Psoas muscle (tissue), 8 donors: ENCODE results near the gene MYO15B. TPM values are rescaled to one million over a fixed set of nuclear protein-coding genes. Genes with fewer than 3 reads are reported as not detected.

Source experiments
- ATAC-seq, 4 donors: fragments of 200-7000 bp; cut with Tn5 transposase; one replicate each; pipeline ENCODE4 v1.9.1; 2020; ENCODE audit warnings: moderate library complexity in 3 of 4, mild to moderate bottlenecking in 2 of 4
- DNase-seq, 2 donors: peaks; one replicate each; pipeline ENCODE4 v3.0.0-alpha.2; 2020
- H3K27ac ChIP-seq: fragments of 200-600 bp; one replicate; pipeline ENCODE4 v1.8.0; 2022
- H3K27me3 ChIP-seq, 3 donors: fragments of 200-600 bp in 1 of 3; one replicate each; pipeline versions ENCODE4 v1.6.1 to v1.8.0; 2013 to 2022; ENCODE audit warnings: low read length in 2 of 3, mild to moderate bottlenecking in 2 of 3, moderate library complexity in 1 of 3; ENCODE audit not compliant: insufficient read depth in 3 of 3
- H3K36me3 ChIP-seq, 2 donors: fragments of 200-600 bp in 1 of 2; one replicate each; pipeline versions ENCODE4 v1.6.1 to v1.8.0; 2013 to 2022; ENCODE audit warnings: low read depth in 1 of 2, mild to moderate bottlenecking in 1 of 2, moderate library complexity in 1 of 2; ENCODE audit not compliant: insufficient read depth in 1 of 2
- H3K4me1 ChIP-seq: fragments of 200-600 bp; one replicate; pipeline ENCODE4 v1.8.0; 2022
- H3K4me3 ChIP-seq: fragments of 200-600 bp; one replicate; pipeline ENCODE4 v1.8.0; 2022; ENCODE audit warnings: mild to moderate bottlenecking
- H3K9me3 ChIP-seq: fragments of 200-600 bp; one replicate; pipeline ENCODE4 v1.8.0; 2022
- WGBS, 3 donors: extraction: QIAGEN DNeasy Blood & Tissue Kit; methylation state at CpG; one replicate each; pipeline versions ENCODE4 v1.1.6 to v1.1.7; 2013; 5-methylcytosine and 5-hydroxymethylcytosine counted together
- intact Hi-C, 2 donors: fragments of 100-400 bp; cut with DNase I; formaldehyde crosslinking; loops; one replicate each; pipeline versions ENCODE4 v1.11.0 to v1.14.2; 2022
- polyA plus RNA-seq, 3 donors: library from polyadenylated mRNA; stranded (reverse); fragments of 200-250 nt; gene quantifications; one replicate each; pipeline ENCODE4 v1.2.3, GENCODE V29; 2013
- total RNA-seq, 4 donors: library from RNA; stranded (reverse); fragmentation: NEBNext Ultra II Directional in 2 of 4; extraction: Animal tissue kit (Norgen Biotek cat#: 25700) in 2 of 4; gene quantifications; one replicate each; pipeline versions ENCODE4 v1.2.1 to v1.2.4, GENCODE V29; 2021 to 2023
- TF ChIP-seq, protein P1 (sequence below): fragments of 200-600 bp; IDR thresholded peaks from one replicate; pipeline ENCODE4 v1.8.0; 2022; ENCODE audit warnings: antibody characterized with exemption
- donor health status: healthy with polysubstance abuse.
- donor health status: DM: no; HTN: no; CAD: no; lungs with moderate emphysema.
- donor health status: Bipolar disorder and iron deficiency.
- donor health status: healthy.
- donor health status: DM: yes; HTN: yes; CAD: no.
- donor health status: DM: no; HTN: no; CAD: no.
- donor health status: DM: no; HTN: no; CAD: no.
- donor health status: DM: yes; HTN: yes; CAD: no.

MYO15B gene
- total and polyA plus RNA-seq, 7 donors: 5.2 to 28.2 (median 16.7) TPM

DNA sequence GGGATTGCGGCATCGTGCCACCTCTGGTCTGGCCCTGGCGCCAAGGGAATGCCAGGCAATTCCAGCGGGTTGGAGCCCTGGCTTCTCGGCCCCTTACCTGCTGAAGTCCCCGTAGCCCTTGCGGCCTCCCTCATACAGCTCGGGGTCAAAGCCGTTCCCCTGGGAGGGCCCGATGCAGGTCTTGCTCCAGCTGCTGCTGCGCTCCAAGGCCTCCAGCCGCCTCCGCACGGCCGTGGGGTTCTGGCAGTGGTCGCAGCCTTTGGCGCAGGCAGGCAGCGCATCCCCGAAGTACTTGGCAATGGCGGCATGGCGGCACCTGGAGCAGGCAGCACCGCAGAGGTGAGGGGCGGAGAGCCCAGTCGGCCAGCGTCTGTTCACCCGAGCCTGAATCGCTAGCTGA is 43.8 kb downstream of the MYO15B start:
- H3K9me3 ChIP-seq: no peaks in the 10 kb centered on the region
- DNase-seq (peak in 1 of 2 donors; percentile 37), ATAC-seq (no peak)
- TF ChIP-seq, protein P1, sequence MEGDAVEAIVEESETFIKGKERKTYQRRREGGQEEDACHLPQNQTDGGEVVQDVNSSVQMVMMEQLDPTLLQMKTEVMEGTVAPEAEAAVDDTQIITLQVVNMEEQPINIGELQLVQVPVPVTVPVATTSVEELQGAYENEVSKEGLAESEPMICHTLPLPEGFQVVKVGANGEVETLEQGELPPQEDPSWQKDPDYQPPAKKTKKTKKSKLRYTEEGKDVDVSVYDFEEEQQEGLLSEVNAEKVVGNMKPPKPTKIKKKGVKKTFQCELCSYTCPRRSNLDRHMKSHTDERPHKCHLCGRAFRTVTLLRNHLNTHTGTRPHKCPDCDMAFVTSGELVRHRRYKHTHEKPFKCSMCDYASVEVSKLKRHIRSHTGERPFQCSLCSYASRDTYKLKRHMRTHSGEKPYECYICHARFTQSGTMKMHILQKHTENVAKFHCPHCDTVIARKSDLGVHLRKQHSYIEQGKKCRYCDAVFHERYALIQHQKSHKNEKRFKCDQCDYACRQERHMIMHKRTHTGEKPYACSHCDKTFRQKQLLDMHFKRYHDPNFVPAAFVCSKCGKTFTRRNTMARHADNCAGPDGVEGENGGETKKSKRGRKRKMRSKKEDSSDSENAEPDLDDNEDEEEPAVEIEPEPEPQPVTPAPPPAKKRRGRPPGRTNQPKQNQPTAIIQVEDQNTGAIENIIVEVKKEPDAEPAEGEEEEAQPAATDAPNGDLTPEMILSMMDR: no peak
- peaks cover 2 to 41% of the 10 kb centered on the region in 2 donors for H3K36me3 ChIP-seq
- H3K4me1 ChIP-seq: peaks cover 41% of the 10 kb centered on the region
- WGBS, 3 donors: 85 to 91% (median 89%) methylated on average over 27 of the region's 27 CpGs
- H3K27me3 ChIP-seq: no peaks in the 10 kb centered on the region
- intact Hi-C loops: loop anchor here in 1 of 2 donors (5.0 kb wide), 2 partner anchors 46 to 204 kb away; no protein-coding TSS in a partner anchor
- H3K4me3 ChIP-seq: no peak overlapping the region
- no peak overlapping the region for H3K27ac ChIP-seq

DNA sequence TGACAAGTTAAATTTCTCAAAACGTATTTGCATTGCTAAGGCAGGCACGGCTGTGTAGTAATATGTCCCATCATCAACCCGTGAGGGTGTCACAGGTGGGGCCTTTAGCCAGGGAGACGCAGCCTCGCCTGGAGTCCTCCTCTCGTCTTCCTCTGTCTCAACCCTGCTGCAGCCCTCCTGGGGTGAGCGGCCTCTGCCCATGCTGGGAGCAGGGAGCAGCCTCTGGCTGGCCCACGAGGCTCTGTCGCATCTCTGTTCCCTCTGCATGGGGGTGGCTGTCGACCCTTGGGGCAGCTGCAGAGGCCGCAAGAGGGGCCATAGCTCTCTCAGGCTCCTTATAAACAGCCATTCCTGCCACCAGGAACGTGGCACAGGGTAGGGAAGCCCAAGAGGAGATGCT is 44.8 kb downstream of the MYO15B start:
- Histone ChIP-seq H3K4me3 (no peak overlapping the region), H3K4me1 (peaks cover 46% of the 10 kb centered on the region), H3K36me3 (peaks cover 0 to 30% of the 10 kb centered on the region in 2 donors), H3K9me3 (no peaks in the 10 kb centered on the region), H3K27me3 (no peaks in the 10 kb centered on the region), H3K27ac (no peak overlapping the region)
- DNase-seq (peak; percentile 12 to 48), ATAC-seq (no peak)
- WGBS, 3 donors: 76 to 82% (median 77%) methylated on average over 12 of the region's 12 CpGs
- intact Hi-C loops: loop anchor here (2.0 to 5.0 kb wide), 3 partner anchors 45 to 205 kb away; no protein-coding TSS in a partner anchor
- TF ChIP-seq, protein P1: no peak

DNA sequence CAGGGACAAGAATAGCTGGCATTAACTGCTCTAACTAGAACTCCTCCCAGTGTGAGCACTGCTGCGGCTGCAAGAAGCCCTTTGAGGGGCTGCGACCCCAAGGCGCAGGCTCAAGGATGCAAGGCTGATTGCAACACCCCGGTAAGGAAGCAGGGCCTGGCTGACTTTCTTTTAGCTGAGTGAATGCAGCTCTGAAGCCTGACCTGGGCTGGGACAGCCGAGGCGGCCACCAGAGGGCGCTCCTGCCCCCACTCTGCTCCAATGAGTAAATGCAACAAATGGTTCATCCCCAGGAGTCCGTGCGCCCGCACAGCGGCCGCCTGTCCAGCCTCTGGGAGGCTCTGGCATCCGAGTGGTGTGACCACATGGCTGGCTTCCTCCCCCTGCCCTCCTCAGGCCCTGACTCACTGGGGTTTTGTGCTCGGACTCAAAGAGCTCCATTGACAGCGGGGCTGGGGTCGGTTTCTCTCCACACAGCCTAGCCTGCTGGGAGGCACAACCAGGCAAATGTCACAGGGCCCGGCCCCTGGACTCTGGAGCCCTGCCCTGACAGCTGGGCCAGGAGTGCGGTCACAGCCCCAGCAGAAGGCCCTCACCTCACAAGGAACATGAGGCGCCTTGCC is 45.4 kb downstream of the MYO15B start, which contains the start of gene SMIM5:
SMIM5 (plus strand) TSS at position 572 of the 623 bp plus-strand sequence. CDS start 6,768 bp downstream, outside the sequence.
- intact Hi-C loops: loop anchor here (1.0 to 5.0 kb wide), 4 partner anchors 44 to 206 kb away; no protein-coding TSS in a partner anchor
- peak; percentile 75 to 88 (median 78) for ATAC-seq
- peak within 1 kb of the TSS; percentile 33 for H3K4me3 ChIP-seq

DNA sequence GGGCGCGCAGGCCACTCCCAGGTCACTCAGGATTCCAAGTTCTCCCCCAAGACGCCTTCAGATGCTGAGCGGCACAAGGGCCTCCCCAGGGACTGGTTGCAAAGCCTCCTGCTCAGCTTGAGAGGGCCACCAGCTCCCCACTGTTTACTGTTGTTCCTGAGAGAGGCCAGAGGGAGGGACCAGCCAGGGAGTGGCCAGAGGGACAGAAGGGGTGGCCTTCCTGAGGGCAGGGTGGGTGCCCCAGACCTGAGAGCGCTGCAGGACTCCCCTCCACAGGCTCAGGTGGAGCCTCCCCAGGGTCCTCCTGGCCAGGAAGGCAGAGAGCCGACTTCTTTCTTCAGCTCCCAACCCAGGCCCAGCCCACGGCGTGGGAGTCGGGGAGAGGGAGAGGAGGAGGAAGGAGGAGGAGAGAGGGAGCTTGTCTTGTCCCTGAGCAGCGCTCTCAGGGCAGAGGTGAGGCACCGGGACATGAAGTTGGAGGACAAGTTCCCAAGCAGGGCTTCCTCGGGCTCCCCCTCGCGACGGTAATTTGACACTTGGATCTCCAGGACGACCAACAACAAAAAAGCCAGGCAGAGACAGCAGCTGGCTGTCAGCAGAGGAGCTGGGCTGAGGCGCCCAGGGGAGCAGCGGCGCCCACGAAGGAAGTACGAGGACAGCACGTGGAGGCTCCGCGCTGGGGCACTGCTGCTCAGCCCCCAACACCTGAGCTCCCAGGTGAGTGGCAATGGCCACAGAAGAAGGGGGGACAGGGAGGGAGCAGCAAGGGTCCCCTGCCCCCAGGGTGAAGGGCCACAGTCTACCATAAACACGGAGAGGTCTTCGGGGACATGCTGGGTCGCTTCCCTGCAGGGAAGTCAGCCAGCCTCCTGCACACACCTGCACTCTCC is 46.1 kb downstream of the MYO15B start:
- Histone ChIP-seq H3K36me3 (peaks cover 0 to 23% of the 10 kb centered on the region in 2 donors), H3K27me3 (no peaks in the 10 kb centered on the region), H3K4me1 (peaks cover 46% of the 10 kb centered on the region), H3K9me3 (no peaks in the 10 kb centered on the region), H3K4me3 (peak overlapping the region; percentile 33), H3K27ac (peak overlapping the region; percentile 78)
- TF ChIP-seq, protein P1: peak; percentile 57
- WGBS, 3 donors: 7 to 8% (median 8%) methylated on average over 25 to 27 of the region's 27 CpGs
- intact Hi-C loops: loop anchor here (1.0 to 5.0 kb wide), 4 partner anchors 44 to 206 kb away; no protein-coding TSS in a partner anchor
- ATAC-seq (peak; percentile 79 to 90 (median 81)), DNase-seq (peak; percentile 91 to 95)

More for the DNA sequence above, 45.4 kb downstream of the MYO15B start, which contains the start of gene SMIM5:
- TF ChIP-seq, protein P1: peak; percentile 97
- H3K27ac ChIP-seq: peak within 1 kb of the TSS; percentile 78
- WGBS, 3 donors: 4 to 8% (median 7%) methylated on average over 16 to 19 of the region's 19 CpGs
- no peaks in the 10 kb centered on the region for H3K27me3 ChIP-seq
- no peaks in the 10 kb centered on the region for H3K9me3 ChIP-seq
- peaks cover 0 to 28% of the 10 kb centered on the region in 2 donors for H3K36me3 ChIP-seq
- peaks cover 46% of the 10 kb centered on the region for H3K4me1 ChIP-seq
- peak; percentile 90 to 95 for DNase-seq
